Endothelial cell (in vitro differentiated cells): ENCODE results near the gene ARHGEF28. TPM values are rescaled to one million over a fixed set of nuclear protein-coding genes. Genes with fewer than 3 reads are reported as not detected.

Experiments used
- DNase-seq: peaks from one replicate; pipeline ENCODE4 v3.0.0; 2021; ENCODE audit warnings: low spot score
- H3K27ac Mint-ChIP-seq: one replicate; pipeline ENCODE4 v1.8.0; 2021; ENCODE audit warnings: mixed read lengths, inconsistent platforms; ENCODE audit not compliant: unreplicated experiment
- H3K27me3 Mint-ChIP-seq: one replicate; pipeline ENCODE4 v1.8.0; 2021; ENCODE audit warnings: mild to moderate bottlenecking, moderate library complexity, mixed read lengths, inconsistent platforms; ENCODE audit not compliant: unreplicated experiment
- H3K36me3 Mint-ChIP-seq: one replicate; pipeline ENCODE4 v1.8.0; 2021; ENCODE audit warnings: mild to moderate bottlenecking, low read depth, mixed read lengths, inconsistent platforms; ENCODE audit not compliant: unreplicated experiment
- H3K4me1 Mint-ChIP-seq: one replicate; pipeline ENCODE4 v1.8.0; 2021; ENCODE audit warnings: mild to moderate bottlenecking, mixed read lengths, inconsistent platforms; ENCODE audit not compliant: unreplicated experiment
- H3K4me3 Mint-ChIP-seq: one replicate; pipeline ENCODE4 v1.8.0; 2021; ENCODE audit warnings: mild to moderate bottlenecking, mixed read lengths, inconsistent platforms; ENCODE audit not compliant: unreplicated experiment
- H3K9me3 Mint-ChIP-seq: one replicate; pipeline ENCODE4 v1.8.0; 2021; ENCODE audit warnings: mixed read lengths, inconsistent platforms; ENCODE audit not compliant: unreplicated experiment
- total RNA-seq: library from RNA; stranded (reverse); fragmentation: NEBNext Ultra II Directional; extraction: Animal tissue kit (Norgen Biotek cat#: 25700); gene quantifications from one replicate; pipeline ENCODE4 v1.2.1, GENCODE V29; 2021; ENCODE audit not compliant: unreplicated experiment
- TF ChIP-seq, protein P1 (sequence below): fragments of 200-600 bp; sonication (generic); IDR thresholded peaks from one replicate; pipeline ENCODE4 v1.5.0; 2021; ENCODE audit warnings: antibody characterized with exemption; ENCODE audit not compliant: unreplicated experiment

The ARHGEF28 gene
- total RNA-seq, 1 donor from 2014 or later: 1.5 TPM

DNA sequence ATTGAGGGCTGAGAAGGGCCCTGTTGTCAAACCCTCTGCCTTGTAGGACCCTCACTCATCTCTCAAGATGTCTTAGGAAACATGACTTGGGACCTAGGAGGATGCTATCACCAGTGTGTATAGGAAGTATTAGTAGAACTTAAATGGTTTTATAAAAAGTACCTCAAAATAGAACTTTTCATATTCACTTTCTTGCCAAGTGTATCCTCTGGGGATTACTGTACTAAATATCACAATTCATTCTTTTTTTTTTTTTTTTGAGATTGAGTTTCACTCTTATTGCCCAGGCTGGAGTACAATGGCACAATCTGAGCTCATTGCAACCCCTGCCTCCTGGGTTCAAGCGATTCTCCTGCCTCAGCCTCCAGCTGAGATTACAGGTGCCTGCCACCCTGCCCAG is 56.2 kb downstream of the ARHGEF28 start:
- no peaks in the 10 kb centered on the region for H3K36me3 Mint-ChIP-seq
- no peaks in the 10 kb centered on the region for H3K9me3 Mint-ChIP-seq
- no peak overlapping the region for H3K4me3 Mint-ChIP-seq
- no peak for DNase-seq
- H3K27ac Mint-ChIP-seq: no peak overlapping the region
- no peaks in the 10 kb centered on the region for H3K27me3 Mint-ChIP-seq
- TF ChIP-seq, protein P1, sequence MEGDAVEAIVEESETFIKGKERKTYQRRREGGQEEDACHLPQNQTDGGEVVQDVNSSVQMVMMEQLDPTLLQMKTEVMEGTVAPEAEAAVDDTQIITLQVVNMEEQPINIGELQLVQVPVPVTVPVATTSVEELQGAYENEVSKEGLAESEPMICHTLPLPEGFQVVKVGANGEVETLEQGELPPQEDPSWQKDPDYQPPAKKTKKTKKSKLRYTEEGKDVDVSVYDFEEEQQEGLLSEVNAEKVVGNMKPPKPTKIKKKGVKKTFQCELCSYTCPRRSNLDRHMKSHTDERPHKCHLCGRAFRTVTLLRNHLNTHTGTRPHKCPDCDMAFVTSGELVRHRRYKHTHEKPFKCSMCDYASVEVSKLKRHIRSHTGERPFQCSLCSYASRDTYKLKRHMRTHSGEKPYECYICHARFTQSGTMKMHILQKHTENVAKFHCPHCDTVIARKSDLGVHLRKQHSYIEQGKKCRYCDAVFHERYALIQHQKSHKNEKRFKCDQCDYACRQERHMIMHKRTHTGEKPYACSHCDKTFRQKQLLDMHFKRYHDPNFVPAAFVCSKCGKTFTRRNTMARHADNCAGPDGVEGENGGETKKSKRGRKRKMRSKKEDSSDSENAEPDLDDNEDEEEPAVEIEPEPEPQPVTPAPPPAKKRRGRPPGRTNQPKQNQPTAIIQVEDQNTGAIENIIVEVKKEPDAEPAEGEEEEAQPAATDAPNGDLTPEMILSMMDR: no peak
- peaks cover 3% of the 10 kb centered on the region for H3K4me1 Mint-ChIP-seq

DNA sequence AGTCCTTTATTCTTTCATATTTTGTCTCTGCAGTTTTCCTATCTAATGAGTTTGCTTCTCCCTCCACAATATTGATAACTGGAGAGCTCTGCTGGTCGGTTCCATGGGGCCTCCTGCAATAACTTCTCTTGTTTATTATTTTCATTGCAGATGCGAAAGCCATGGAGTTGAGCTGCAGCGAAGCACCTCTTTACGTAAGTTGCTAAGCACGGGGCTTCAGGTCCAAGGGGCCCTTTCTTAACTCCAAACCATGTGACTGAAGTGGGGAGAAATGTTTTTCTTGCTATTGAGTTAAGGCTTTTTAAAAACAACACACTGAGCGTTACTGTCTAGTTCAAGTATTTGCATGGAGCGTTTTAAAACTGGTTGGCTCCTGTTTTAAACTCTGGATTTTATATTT is 58.7 kb downstream of the ARHGEF28 start:
- no peak overlapping the region for H3K4me3 Mint-ChIP-seq
- peaks cover 3% of the 10 kb centered on the region for H3K4me1 Mint-ChIP-seq
- no peak for DNase-seq
- no peaks in the 10 kb centered on the region for H3K36me3 Mint-ChIP-seq
- no peak overlapping the region for H3K27ac Mint-ChIP-seq
- TF ChIP-seq, protein P1: no peak
- H3K9me3 Mint-ChIP-seq: no peaks in the 10 kb centered on the region
- H3K27me3 Mint-ChIP-seq: no peaks in the 10 kb centered on the region

DNA sequence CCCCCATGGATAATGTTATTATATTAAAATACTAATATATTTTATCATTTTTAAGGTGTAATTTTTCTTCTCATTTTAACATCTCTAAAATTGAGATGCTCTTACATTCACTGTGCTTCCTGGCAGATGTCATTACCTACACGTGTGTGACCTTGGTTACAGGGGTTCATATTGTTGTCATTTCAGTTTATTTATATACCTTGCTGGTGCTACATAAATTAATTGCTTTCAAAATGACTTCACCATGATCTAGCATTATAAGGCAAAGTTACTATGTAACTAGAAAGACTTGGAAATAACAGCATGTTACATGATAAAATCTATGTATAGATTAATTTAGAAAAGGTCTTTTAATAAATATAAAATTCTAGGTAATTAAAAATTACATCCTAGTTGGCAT is 60.9 kb downstream of the ARHGEF28 start:
- no peaks in the 10 kb centered on the region for H3K36me3 Mint-ChIP-seq
- no peak overlapping the region for H3K27ac Mint-ChIP-seq
- no peaks in the 10 kb centered on the region for H3K27me3 Mint-ChIP-seq
- no peak overlapping the region for H3K4me3 Mint-ChIP-seq
- no peak for DNase-seq
- TF ChIP-seq, protein P1: no peak
- no peaks in the 10 kb centered on the region for H3K9me3 Mint-ChIP-seq
- H3K4me1 Mint-ChIP-seq: peaks cover 3% of the 10 kb centered on the region

DNA sequence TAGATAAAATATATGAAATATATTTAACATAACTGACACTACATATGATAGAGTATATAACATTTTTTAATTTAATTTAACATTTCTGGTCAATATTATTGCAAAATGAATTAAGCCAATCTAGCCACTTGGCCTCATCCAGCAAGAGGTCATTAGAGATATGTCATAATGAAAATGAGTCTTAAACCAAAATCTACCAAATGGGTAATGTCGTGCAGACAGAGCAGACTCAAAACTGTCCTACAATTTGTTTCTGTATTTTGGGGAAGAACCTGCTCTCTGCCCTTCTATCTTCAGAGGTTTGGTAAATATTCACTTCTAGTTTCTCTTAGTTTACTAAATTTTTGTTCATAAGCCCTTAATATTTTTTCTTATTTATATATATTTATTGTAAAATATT is 61.4 kb downstream of the ARHGEF28 start:
- TF ChIP-seq, protein P1: no peak
- no peak for DNase-seq
- Mint-ChIP-seq H3K9me3 (no peaks in the 10 kb centered on the region), H3K27me3 (no peaks in the 10 kb centered on the region), H3K36me3 (no peaks in the 10 kb centered on the region), H3K4me3 (no peak overlapping the region), H3K4me1 (peaks cover 3% of the 10 kb centered on the region), H3K27ac (no peak overlapping the region)

DNA sequence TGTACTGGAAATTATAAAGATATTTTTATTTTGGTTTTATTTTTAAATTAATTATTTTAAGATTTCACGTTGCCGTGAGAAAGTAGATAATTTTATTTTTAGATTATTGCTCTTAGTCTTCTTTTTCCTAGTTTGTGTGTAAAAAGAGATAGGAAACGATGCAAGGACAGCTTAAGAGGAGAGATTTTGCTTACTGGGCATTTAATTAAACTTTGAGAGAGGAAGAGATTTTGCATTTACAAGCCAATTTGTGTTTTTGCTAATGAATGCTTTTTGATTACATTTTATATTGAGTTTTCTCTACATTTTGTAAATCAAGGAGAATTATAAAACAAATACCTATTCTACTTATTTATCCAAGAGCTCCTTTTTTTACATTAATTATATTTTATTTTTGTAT is 64.0 kb downstream of the ARHGEF28 start:
- no peaks in the 10 kb centered on the region for H3K27me3 Mint-ChIP-seq
- peaks cover 8% of the 10 kb centered on the region for H3K4me1 Mint-ChIP-seq
- TF ChIP-seq, protein P1: no peak
- no peaks in the 10 kb centered on the region for H3K9me3 Mint-ChIP-seq
- no peak overlapping the region for H3K4me3 Mint-ChIP-seq
- DNase-seq: no peak
- no peaks in the 10 kb centered on the region for H3K36me3 Mint-ChIP-seq
- H3K27ac Mint-ChIP-seq: no peak overlapping the region
